CD4-positive, alpha-beta T cell treated with Interferon alpha-2 for 1 hour (primary cell): ENCODE results near the gene TRPT1.
A peak's percentile ranks its signal among the peaks of the same experiment; 100 is the strongest.

Experiments used
- DNase-seq, 2 donors: peaks; one replicate each; pipeline ENCODE4 v3.0.0-alpha.2; 2020 to 2022

The TRPT1 gene

DNA sequence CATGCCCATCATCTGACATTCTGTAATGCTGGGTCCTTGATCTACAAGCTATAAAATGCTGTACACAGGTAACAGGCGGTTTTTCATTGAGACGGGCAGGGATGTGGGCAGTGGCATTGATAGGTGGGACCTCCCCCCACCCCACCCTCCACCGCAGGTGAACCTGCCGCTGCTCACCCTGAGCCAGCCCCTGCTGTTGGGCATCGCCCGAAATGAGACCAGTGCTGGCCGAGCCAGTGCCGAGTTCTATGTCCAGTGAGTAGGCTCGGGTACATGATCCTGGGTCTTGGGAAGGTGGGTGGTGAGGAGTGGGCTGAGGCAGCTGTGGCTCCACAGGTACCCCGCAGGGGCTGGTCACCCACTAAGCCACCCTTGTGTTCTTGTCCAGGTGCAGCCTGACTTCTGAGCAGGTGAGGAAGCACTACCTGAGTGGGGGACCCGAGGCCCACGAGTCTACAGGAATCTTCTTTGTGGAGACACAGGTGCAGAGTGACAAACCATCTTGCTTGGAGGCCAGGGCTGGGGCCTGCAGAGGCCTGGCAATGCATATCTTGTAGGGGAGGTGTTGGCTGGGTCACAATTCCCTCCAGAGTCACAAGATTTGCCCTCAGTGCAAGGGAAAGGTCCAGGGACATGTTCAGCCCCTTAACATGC is 3.2 kb upstream of the TRPT1 start:
- DNase-seq, result no peak

DNA sequence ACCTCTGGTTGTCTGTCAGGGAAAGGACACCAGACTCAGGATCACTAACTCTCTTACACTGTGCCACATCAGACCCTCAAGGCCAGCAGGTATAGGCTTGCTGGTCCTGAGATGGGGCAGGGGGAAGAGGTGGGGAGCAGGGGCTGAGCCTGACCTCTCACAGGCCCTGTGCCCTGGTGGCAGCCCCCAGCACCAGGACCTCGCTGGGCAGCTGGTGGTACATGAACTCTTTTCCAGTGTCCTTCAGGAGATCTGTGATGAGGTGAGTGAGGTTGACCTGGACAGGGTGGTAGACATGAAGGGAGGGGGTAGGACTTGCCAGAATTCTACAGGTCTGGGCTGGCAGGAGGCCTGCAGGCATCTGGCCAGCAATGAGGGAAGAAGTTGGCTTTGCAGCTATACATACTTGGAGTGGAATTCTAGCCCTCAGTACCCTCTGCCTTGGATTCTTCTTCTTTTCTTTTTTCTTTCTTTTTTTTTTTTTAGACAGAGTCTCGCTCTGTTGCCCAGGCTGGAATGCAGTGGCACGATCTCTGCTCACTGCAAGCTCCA is 1.5 kb upstream of the TRPT1 start:
- no peak for DNase-seq

DNA sequence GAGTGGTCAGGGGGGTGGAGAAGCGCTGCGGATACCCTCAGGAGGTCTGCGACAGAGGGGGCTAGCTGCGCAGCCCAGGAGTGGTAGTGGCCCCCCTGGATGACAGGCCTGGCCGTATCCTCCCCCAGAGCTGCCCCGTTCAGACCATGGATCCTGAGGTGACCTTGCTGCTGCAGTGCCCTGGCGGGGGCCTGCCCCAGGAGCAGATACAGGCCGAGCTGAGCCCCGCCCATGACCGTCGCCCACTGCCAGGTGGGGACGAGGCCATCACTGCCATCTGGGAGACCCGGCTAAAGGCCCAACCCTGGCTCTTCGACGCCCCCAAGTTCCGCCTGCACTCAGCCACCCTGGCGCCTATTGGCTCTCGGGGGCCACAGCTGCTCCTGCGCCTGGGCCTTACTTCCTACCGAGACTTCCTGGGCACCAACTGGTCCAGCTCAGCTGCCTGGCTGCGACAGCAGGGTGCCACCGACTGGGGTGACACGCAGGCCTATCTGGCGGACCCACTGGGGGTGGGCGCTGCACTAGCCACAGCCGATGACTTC is 593 bp upstream of the TRPT1 start:
- peak; percentile 57 to 74 for DNase-seq

DNA sequence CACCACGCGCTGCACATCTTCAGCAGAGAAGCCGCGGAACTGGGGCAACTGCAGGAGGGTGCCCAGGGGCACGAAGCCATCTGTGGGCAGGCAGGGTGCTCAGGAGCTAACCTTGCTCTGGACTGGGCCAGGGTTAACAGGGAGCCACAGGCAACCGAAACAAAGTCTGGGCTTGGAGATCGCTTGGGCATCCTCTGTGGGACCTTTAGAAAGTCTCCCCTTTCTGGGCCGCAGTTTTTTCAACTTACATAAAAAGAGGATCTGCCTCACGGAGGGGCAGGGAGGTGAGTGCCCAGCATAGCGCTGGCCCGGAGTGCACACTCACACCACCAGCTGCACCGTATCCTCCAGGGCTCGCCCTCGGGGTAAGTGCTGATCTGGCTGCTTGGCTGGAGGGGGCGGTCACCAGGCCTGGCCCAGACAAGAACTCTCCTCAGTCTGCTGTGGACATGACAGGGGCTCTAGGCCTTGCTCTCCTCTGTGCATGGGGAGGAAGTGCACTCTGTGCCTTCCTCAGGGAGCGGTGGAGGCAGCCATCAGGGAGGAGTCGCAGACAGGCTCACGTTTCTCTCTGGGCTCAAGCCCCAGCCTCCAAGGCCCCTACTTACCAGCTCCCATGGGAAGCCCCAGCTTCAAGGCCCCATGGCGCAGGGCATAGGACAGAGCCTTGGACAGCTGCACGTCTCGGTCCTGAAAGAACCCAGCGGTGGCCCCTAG is 937 bp downstream of the TRPT1 start:
- DNase-seq, result no peak

DNA sequence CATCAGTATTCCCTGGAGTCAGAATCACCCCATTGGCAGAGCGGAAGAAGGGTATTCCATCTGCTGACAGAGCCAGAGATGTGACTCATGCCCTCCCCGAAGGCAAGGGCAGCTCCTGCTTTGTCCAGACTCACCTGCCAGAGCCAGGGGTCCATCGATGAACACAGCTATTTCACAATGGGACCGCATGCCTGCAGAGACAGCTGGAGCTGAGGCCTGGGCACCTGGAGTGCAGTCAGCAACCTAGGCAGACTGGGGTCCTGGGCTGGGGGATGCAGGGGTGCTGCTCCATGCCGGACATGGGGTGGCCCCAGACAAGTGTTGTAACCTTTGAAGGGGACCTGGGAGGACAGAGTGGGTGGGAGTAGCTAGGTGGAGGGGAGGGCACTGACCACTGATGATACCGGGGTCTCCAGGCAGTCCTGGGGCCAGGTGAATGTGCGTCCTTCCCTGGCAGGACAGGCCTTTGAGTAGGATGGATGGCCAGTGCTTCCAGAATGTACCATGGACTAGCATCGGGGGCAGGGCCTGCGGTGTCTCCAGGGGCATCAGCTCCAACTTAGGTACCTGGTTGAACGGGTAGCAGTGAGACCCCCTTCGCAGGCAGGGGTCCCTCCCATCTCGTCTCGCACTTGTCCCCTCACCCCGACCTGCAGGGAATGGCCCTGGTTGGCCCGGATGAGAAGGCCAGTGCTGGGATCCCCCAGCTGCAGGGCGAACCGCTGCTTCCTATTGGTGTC is 1.7 kb downstream of the TRPT1 start:
- DNase-seq, result no peak

DNA sequence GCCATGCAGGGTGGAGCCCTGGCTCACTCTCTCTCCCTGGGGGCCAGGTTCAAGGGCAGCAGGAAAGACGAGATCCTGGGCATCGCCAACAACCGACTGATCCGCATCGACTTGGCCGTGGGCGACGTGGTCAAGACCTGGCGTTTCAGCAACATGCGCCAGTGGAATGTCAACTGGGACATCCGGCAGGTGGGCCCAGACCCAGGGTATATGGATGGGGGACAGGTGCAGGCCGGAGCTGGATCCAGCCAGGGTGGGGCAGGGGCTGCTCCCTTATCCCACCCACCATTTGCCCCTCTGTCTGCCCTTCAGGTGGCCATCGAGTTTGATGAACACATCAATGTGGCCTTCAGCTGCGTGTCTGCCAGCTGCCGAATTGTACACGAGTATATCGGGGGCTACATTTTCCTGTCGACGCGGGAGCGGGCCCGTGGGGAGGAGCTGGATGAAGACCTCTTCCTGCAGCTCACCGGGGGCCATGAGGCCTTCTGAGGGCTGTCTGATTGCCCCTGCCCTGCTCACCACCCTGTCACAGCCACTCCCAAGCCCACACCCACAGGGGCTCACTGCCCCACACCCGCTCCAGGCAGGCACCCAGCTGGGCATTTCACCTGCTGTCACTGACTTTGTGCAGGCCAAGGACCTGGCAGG is 2.9 kb downstream of the TRPT1 start:
- no peak for DNase-seq

DNA sequence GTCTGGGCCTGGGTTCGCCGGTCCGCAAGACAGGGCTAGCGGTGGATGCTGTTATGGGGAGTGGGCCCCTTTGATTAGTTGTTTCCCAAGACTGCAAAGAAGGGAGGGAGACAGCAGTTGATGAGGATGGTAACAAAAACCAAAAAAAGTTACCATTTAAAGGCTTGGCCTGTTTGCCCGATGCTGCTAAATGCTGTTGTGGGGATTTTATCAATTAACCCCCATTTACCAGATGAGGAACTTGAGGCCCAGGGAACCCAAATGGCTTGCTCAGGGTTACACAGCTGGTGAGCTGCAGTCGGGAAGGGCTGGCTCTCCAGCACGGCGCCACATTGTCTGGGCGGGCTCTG is 3.4 kb downstream of the TRPT1 start:
- DNase-seq, result no peak

DNA sequence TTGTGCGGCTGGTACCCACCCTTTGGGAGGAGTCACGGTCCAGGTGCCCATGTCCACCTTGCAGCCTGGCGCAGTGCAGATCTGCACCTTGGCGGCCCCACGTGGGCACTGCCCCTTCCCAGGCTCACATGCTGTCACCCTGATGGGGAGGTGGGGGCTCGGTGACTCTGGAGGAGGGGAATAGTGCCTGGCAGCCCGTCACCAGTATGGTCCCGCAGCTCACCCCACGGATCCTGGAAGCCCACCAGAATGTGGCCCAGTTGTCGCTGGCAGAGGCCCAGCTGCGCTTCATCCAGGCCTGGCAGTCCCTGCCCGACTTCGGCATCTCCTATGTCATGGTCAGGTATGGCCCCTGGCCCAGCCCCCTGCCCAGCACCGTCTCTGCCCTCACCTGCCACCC is 5.2 kb downstream of the TRPT1 start:
- no peak for DNase-seq

DNA sequence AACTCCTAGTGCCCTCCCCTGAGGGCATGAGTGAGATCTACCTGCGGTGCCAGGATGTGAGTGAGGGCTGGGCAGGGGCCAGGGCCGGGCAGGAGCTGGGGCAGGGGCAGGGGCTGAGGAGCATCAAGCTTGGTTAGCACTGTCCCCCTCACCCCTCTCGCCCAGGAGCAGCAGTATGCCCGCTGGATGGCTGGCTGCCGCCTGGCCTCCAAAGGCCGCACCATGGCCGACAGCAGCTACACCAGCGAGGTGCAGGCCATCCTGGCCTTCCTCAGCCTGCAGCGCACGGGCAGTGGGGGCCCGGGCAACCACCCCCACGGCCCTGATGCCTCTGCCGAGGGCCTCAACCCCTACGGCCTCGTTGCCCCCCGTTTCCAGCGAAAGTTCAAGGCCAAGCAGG is 5.7 kb downstream of the TRPT1 start:
- no peak for DNase-seq

DNA sequence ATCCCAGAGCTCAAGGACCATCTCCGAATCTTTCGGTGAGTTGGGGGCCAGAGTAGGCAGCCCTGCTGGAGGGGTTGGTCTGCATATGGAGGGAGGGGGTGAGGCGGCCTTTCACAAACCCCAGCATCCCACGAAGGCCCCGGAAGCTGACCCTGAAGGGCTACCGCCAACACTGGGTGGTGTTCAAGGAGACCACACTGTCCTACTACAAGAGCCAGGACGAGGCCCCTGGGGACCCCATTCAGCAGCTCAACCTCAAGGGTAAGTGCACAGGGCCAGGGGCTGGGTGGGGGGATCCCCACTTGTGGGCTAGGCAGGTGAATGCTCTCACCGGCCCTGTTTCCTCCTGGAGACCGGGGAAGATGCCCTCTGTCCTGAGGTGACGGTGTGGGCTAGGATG is 6.2 kb downstream of the TRPT1 start:
- no peak for DNase-seq

DNA sequence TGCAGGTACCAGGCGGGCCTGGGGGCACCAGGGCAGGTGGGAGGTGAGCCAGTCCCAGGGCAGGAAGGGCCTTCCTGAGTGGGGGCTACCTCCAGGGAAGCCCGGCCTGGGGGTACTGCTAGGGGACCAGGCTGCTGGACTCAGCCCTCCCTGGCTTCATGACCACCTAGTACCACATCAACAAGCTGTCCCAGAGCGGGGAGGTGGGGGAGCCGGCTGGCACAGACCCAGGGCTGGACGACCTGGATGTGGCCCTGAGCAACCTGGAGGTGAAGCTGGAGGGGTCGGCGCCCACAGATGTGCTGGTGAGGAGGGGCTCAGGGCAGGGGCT is 6.7 kb downstream of the TRPT1 start:
- no peak for DNase-seq

DNA sequence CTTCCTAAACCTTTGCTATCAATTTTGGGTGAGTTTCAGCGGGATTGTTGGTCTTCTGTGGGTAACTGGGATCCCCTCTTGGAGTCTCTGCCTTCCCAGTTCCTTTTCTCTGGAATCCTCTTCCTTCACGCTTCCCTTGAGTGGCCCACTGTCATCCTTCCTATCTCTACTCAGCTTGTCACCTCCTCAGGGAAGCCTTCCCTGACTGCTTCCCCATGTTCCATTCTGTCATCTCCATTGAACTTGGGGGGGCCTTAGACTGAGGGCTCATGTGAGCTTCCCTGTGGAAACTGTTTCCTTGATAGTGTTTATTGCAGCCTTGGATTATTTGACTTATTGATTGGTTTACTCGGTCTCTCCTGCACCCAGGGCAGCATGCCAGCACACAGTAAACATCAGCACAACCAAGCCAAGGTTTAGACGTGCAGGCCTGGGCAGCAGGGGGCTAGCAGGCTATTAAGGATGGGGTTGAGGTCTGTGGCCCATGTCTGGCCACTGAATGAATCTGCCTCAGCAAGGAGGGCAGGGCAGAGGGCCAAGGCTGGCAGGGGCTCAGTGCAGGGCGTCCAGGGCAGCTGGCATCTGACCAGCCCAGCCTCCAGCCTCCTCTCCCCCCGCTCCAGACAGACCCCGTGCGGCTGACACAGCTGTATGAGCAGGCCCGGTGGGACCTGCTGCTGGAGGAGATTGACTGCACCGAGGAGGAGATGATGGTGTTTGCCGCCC is 7.2 kb downstream of the TRPT1 start:
- DNase-seq, result no peak

DNA sequence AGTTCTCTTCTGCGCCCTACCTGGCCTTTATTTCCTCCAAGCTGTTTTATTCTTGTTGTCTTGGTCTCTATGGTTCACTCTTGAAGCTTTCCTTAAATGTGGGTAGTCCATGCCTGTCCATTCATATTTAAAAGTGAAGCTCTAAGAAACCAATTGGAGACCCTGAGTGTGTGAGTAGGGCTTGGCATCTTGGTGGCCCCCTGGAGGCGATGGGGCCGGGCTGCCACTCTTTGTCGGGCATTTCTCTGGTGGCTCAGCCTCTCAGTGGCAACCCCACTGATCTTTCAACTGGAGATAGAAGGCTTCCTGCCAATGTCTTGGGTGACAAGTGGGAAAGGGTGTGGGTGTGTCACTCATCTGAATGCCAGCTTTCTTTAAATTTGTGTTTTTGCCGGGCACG is 9.1 kb downstream of the TRPT1 start:
- DNase-seq, result no peak

DNA sequence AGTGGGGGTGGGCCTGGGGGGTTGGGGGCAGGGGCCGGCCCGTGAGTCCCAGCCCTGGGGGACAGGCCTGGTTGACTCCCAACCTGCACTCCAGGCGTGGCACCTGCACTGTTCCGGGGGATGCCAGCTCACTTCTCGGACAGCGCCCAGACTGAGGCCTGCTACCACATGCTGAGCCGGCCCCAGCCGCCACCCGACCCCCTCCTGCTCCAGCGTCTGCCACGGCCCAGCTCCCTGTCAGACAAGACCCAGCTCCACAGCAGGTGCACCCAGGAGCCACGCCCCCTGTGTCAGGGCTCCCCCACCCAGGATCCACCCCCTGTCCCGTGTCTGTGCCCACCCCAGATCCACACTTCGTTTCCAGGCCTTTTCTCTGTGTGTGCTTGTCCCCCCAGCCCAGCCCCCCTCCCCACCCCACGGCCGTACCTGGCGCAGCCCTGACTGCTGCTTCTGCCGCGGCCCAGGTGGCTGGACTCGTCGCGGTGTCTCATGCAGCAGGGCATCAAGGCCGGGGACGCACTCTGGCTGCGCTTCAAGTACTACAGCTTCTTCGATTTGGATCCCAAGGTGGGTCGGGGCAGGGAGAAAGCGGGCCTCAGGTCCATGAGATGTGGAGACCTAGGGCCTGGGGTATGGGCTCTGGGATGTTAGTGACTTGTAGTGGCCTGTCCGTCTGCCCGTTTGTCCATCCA is 14.7 kb downstream of the TRPT1 start:
- no peak for DNase-seq

DNA sequence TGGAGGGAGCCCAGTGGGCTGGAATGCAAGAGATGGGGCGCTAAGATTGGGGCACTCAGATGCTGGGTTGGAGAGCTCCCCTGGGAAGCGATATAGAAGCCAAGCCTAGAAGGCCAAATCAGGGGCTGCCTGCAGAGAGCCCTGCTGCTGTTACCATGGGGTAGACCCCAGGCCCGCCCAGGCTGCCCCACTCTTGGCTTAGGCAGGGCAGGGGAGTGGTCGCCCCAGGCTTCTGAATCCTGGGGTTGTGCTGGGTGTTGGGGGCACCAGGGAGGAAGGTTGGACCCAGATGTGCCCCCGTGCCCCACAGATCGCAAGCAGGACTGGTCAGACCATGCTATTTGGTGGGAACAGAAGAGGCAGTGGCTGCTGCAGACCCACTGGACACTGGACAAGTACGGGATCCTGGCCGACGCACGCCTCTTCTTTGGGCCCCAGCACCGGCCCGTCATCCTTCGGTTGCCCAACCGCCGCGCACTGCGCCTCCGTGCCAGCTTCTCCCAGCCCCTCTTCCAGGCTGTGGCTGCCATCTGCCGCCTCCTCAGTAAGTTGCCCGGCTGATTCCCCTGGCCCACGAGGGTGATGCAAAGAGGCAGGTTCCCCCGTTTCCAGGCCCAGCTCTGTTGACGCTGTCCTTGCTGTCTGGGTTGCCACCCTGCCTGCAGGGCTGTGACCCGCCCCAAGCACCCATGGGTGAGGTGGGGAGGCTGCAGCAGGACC is 15.5 kb downstream of the TRPT1 start:
- DNase-seq, result no peak

DNA sequence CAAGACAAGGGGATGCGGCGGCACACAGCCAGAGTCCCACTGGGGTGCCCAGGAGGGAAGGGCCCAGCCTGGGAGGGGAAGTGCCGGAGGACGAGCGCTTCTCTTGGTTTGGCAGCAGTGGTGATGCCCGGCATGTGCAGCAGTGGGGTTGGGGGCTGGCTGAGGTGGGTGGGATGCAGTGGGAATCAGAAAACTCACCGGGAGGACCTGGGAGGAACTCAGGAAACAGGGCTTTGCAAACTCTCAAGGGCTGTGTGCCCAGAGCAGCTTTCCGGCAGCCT is 16.5 kb downstream of the TRPT1 start:
- DNase-seq, result no peak

DNA sequence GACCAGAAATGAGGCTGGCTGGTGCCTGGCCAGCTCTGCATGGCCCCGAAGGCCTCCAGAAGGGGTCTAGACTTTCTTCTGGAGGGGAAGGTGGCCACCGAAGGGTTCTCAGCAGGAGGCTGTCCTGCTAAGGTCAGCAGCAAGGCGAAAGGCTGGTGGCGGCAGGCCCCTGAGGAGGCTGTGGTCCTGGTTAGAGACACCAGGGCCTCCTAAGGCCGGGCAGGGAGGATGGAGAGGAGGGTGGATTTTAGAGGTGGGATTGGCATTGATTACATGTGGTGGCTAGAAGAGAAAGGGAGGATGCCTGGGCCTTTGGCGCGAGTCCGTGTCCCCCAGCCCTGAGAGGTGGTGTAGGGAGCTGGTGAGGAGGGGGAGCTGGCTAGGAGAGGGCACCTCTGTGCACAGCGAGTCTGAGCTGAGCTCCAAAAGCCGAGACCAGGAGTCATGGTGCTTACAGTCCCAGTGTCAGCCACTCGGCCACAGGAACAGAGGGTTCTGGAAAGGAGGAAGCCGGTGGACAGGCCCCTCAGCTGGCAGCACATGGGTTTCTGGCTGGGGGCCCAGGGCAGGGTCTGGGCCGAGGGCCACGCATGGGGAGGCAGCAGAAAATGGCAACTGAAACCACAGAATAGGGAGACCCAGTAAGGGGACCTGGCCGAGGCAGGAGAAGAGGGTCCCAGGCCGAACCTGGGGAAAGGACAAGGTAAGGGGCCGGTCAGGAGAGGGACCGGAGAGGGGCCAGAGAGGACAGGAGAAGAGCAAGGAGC is 17.0 kb downstream of the TRPT1 start:
- no peak for DNase-seq

DNA sequence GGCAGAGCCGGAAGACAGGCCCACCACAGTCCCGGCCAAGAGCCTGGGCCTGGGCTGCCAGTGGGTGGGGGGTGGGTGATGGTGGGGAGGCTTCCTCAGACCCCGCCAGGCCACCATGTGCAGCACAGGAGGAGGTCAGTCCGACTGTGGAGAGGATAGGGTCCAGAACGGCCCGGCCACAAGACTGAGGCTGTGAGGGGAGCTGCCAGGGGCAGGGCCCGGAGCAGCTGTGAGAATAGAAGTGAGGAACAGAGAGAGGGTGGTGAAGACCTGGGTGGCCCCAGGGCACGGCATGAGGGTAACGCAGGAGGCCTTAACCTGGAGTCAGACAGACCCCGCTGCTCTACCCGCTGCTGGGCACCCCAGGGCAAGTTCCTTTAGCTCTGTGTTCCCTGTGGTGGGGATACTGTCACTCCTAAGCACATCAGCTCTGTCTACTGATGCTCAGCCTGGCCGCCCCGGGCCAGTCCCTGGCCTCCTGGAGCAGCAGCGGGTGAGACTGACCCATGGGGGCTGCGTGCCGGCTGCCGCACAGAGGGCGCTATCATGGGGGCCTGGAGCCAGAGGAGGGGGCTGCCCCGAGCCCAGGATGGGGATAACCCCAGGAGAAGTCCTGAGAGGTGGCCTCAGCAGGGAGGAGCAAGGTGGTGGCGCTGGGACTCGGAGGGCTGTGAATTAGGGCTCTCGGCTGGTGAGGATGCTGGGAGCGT is 17.7 kb downstream of the TRPT1 start:
- no peak for DNase-seq

DNA sequence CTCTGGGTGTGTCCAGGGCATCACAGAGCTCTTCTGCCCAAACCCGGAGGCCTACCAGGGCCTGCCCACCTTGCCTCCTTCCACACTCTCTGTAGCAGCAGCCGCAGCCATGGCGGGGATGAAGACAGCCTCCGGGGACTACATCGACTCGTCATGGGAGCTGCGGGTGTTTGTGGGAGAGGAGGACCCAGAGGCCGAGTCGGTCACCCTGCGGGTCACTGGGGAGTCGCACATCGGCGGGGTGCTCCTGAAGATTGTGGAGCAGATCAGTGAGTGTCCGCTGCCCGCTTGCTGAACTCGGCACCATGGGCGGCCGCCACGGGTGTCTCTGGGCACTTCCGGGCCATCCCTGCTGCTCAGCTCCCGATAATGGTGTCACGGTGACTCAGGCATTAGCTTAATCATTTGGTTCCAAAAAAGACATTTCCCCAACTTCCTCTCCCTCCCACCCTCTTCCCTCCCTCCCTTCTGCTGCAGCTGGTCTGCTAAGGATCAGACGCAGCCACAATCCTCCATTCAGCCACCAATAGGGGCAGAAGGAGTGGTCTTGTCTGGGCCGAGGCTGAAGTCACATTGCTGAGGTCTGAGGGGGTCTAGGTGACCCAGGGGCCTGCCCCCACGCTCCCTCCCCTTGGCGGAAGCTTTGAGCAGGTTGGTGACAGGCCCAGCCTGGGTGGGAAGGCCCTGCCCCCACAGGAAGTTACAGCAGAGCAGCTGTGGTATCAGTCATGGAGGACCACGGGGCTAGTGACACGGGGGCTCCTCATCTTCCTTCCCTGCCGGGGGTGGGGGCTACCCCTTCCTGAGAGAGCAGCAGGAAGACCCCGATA is 18.5 kb downstream of the TRPT1 start:
- peak; percentile 73 to 80 for DNase-seq
